HCT116 (cell line): ENCODE results near the gene GARIN3. TPM values are rescaled to one million over a fixed set of nuclear protein-coding genes. Genes with fewer than 3 reads are reported as not detected.

ENCODE experiments used
- ATAC-seq: fragments of 200-7000 bp; cut with Tn5 transposase; 2 replicates; pipeline ENCODE4 v1.9.1; 2020; ENCODE audit warnings: mild to moderate bottlenecking, moderate library complexity
- BruUV-seq: library from RNA; stranded (reverse); fragments of 400-500 nt; replicated peaks from 2 replicates; lab custom pipeline; 2021; lab: Mats Ljungman, UMichigan
- CTCF ChIA-PET: fragments of 300-600 bp; sonication (Branson Sonifier 250); formaldehyde crosslinking; loops from one replicate; lab custom pipeline; 2021; ENCODE audit warnings: antibody characterized with exemption; lab: Charles Lee
- POLR2A ChIA-PET: fragments of 300-600, 350-600 bp; sonication (Branson Sonifier 250); formaldehyde crosslinking; loops from one replicate; lab custom pipeline; 2021; ENCODE audit warnings: antibody characterized with exemption; lab: Charles Lee
- RAD21 ChIA-PET, 2 experiments: fragments of 300-600 bp; sonication (Branson Sonifier 250); formaldehyde crosslinking; loops; one replicate each; lab custom pipeline; 2023; ENCODE audit warnings: low total read pairs in 2 of 2; ENCODE audit not compliant: uncharacterized antibody in 2 of 2, unreplicated experiment in 2 of 2, low non-redundant PET in 1 of 2; lab: Charles Lee
- DNase-seq: peaks from one replicate; pipeline ENCODE4 v3.0.0-alpha.2; 2010; ENCODE audit warnings: low read depth, low spot score
- H2AFZ ChIP-seq: fragments of 200-600 bp; shearing (Covaris generic), sonication (generic); 2 replicates; pipeline ENCODE4 v1.6.1; 2017; ENCODE audit warnings: low read depth, mixed run types, mixed read lengths, antibody characterized with exemption, low read length; ENCODE audit not compliant: poor library complexity, severe bottlenecking
- H3K27ac ChIP-seq: 2 replicates; pipeline ENCODE4 v1.5.1; 2012; ENCODE audit warnings: low read depth, low read length
- H3K27me3 ChIP-seq: fragments of 200-600 bp; sonication (generic); 2 replicates; pipeline ENCODE4 v1.6.1; 2016; ENCODE audit warnings: mixed run types, low read length, mixed read lengths; ENCODE audit not compliant: insufficient read depth
- H3K36me3 ChIP-seq, 2 experiments: fragments of 200-500 bp in 1 of 2; fragments of 200-600 bp in 1 of 2; sonication (Bioruptor generic) in 1 of 2; sonication (generic) in 1 of 2; 2 replicates each; pipeline versions ENCODE4 v1.5.1 to v1.6.1; 2014 to 2016; ENCODE audit warnings: low read length in 2 of 2, inconsistent platforms in 1 of 2, mixed read lengths in 1 of 2, mixed run types in 1 of 2; ENCODE audit not compliant: insufficient read depth in 2 of 2, control insufficient read depth in 1 of 2
- H3K4me1 ChIP-seq, 2 experiments: fragments of 200-600 bp in 1 of 2; sonication (generic) in 1 of 2; 2 replicates each; pipeline versions ENCODE4 v1.5.1 to v1.6.1; 2012 to 2017; ENCODE audit warnings: low read length in 2 of 2, inconsistent platforms in 1 of 2, mild to moderate bottlenecking in 1 of 2, mixed read lengths in 1 of 2, mixed run types in 1 of 2, moderate library complexity in 1 of 2; ENCODE audit not compliant: insufficient read depth in 2 of 2, control insufficient read depth in 1 of 2
- H3K4me2 ChIP-seq: fragments of 200-600 bp; sonication (generic); 2 replicates; pipeline ENCODE4 v1.6.1; 2017; ENCODE audit warnings: mixed run types, low read length, mixed read lengths
- H3K4me3 ChIP-seq, 2 experiments: fragments of 200-600 bp in 1 of 2; sonication (generic) in 1 of 2; replicated peaks in 1 of 2; 2 replicates each; pipeline ENCODE4 v1.5.1; 2011 to 2016; ENCODE audit warnings: low read length in 2 of 2, control low read depth in 1 of 2, low read depth in 1 of 2, mild to moderate bottlenecking in 1 of 2, mixed read lengths in 1 of 2, mixed run types in 1 of 2
- H3K79me2 ChIP-seq: fragments of 200-600 bp; sonication (generic); 2 replicates; pipeline ENCODE4 v1.6.1; 2017; ENCODE audit warnings: mild to moderate bottlenecking, mixed run types, low read length, moderate library complexity, mixed read lengths; ENCODE audit not compliant: insufficient read depth
- H3K9ac ChIP-seq: fragments of 200-600 bp; sonication (generic); 2 replicates; pipeline ENCODE4 v1.6.1; 2016; ENCODE audit warnings: low read length, mixed read lengths
- H3K9me2 ChIP-seq: fragments of 200-600 bp; sonication (generic), shearing (Covaris generic); 2 replicates; pipeline ENCODE4 v1.6.1; 2017; ENCODE audit warnings: mixed run types, mild to moderate bottlenecking, moderate library complexity; ENCODE audit not compliant: insufficient read depth
- H3K9me3 ChIP-seq, 2 experiments: fragments of 200-500 bp in 1 of 2; fragments of 200-600 bp in 1 of 2; sonication (Bioruptor generic) in 1 of 2; sonication (generic) in 1 of 2; 2 replicates each; pipeline ENCODE4 v1.6.1; 2014 to 2017; ENCODE audit warnings: low read length in 2 of 2, mixed read lengths in 2 of 2, inconsistent platforms in 1 of 2, low read depth in 1 of 2, mild to moderate bottlenecking in 1 of 2, mixed run types in 1 of 2, moderate library complexity in 1 of 2; ENCODE audit not compliant: control insufficient read depth in 1 of 2, insufficient read depth in 1 of 2
- H4K20me1 ChIP-seq: fragments of 200-600 bp; sonication (generic), shearing (Covaris generic); 2 replicates; pipeline ENCODE4 v1.6.1; 2017; ENCODE audit warnings: mixed run types, mild to moderate bottlenecking, moderate library complexity; ENCODE audit not compliant: insufficient read depth
- ATF3 ChIP-seq: IDR thresholded peaks from 2 replicates; pipeline ENCODE4 v1.6.1; 2012
- EGR1 ChIP-seq: IDR thresholded peaks from 2 replicates; pipeline ENCODE4 v1.6.1; 2012; ENCODE audit warnings: low read depth
- ELF1 ChIP-seq: IDR thresholded peaks from 2 replicates; pipeline ENCODE4 v1.6.1; 2012; ENCODE audit warnings: low read depth, borderline replicate concordance
- EZH2 ChIP-seq: fragments of 200-600 bp; sonication (generic); IDR thresholded peaks from 2 replicates; pipeline ENCODE4 v1.6.1; 2017; ENCODE audit warnings: antibody characterized with exemption, mixed run types
- EZH2phosphoT487 ChIP-seq: fragments of 200-600 bp; IDR thresholded peaks from 2 replicates; pipeline ENCODE4 v1.6.1; 2018; ENCODE audit warnings: antibody characterized with exemption, borderline replicate concordance
- FOSL1 ChIP-seq: IDR thresholded peaks from 2 replicates; pipeline ENCODE4 v1.6.1; 2012; ENCODE audit warnings: low read depth
- JUND ChIP-seq: IDR thresholded peaks from 2 replicates; pipeline ENCODE4 v1.6.1; 2012
- POLR2A ChIP-seq: IDR thresholded peaks from 2 replicates; pipeline ENCODE4 v1.7.0; 2011; ENCODE audit warnings: borderline replicate concordance; ENCODE audit not compliant: insufficient read depth, insufficient read length; ENCODE audit errors: extremely low read depth
- POLR2AphosphoS5 ChIP-seq: IDR thresholded peaks from 2 replicates; pipeline ENCODE4 v1.6.1; 2011; ENCODE audit warnings: mild to moderate bottlenecking, low read depth, low read length, moderate library complexity
- SIN3A ChIP-seq: IDR thresholded peaks from 2 replicates; pipeline ENCODE4 v1.6.1; 2012; ENCODE audit warnings: low read depth
- SP1 ChIP-seq: IDR thresholded peaks from 2 replicates; pipeline ENCODE4 v1.6.1; 2012; ENCODE audit warnings: low read depth
- SRF ChIP-seq: IDR thresholded peaks from 2 replicates; pipeline ENCODE4 v1.6.1; 2012; ENCODE audit warnings: low read depth
- TCF7L2 ChIP-seq: IDR thresholded peaks from 2 replicates; pipeline ENCODE4 v1.7.0; 2011; ENCODE audit warnings: borderline replicate concordance, inconsistent platforms; ENCODE audit not compliant: insufficient read depth, insufficient read length; ENCODE audit errors: extremely low read depth
- YY1 ChIP-seq: IDR thresholded peaks from 2 replicates; pipeline ENCODE4 v1.6.1; 2011; ENCODE audit warnings: low read length, low read depth, moderate library complexity, mild to moderate bottlenecking; ENCODE audit not compliant: insufficient replicate concordance; ENCODE audit errors: extremely low read depth
- ZBTB33 ChIP-seq: IDR thresholded peaks from 2 replicates; pipeline ENCODE4 v1.6.1; 2011; ENCODE audit warnings: mild to moderate bottlenecking, low read length, moderate library complexity; ENCODE audit not compliant: insufficient replicate concordance; ENCODE audit errors: extremely low read depth
- ZNF274 ChIP-seq: fragments of 200-500 bp; sonication (Bioruptor generic); IDR thresholded peaks from 2 replicates; pipeline ENCODE4 v1.6.1; 2014; ENCODE audit warnings: mild to moderate bottlenecking, low read depth, low read length, inconsistent platforms
- intact Hi-C: fragments of 100-400 bp; cut with micrococcal nuclease; formaldehyde crosslinking; loops from 2 replicates; pipeline ENCODE4 v1.10.0; 2022
- total RNA-seq: library from RNA; stranded (reverse); gene quantifications from one replicate; pipeline ENCODE4 v1.2.1, GENCODE V29; 2021; ENCODE audit not compliant: unreplicated experiment

Gene GARIN3
- total RNA-seq, 1 experiment from 2014 or later, result not detected

- no peak for TF ChIP-seq POLR2A
- TF ChIP-seq SRF, result no peak
- TF ChIP-seq EZH2, result no peak
- no peak for TF ChIP-seq POLR2AphosphoS5
- no peak for TF ChIP-seq EZH2phosphoT487
- no peak for TF ChIP-seq JUND
- no peak for TF ChIP-seq SP1
Observed at GRCh38 chr5:157178966-157179365, 12.9 kb upstream of the GARIN3 start (continued).

GRCh38 chr5:157177953-157178352, 11.9 kb upstream of the GARIN3 start:
- H3K9me3 ChIP-seq, result no peaks in the 10 kb centered on the region
- intact Hi-C loops, result no loop called here
- H3K36me3 ChIP-seq, result no peaks in the 10 kb centered on the region
- CTCF ChIA-PET, result no interaction called here
- peaks cover 45% of the 10 kb centered on the region for H3K27me3 ChIP-seq
- H4K20me1 ChIP-seq, result no peaks in the 10 kb centered on the region
- RAD21 ChIA-PET, result no interaction called here
- H3K9ac ChIP-seq, result no peak overlapping the region
- no peaks in the 10 kb centered on the region for H3K79me2 ChIP-seq
- no peak overlapping the region for H3K4me3 ChIP-seq
- ATAC-seq (no peak), DNase-seq (no peak)
- no peaks in the 10 kb centered on the region for H3K4me1 ChIP-seq
- H3K9me2 ChIP-seq, result no peaks in the 10 kb centered on the region
- no peak overlapping the region for H3K4me2 ChIP-seq
- no peak overlapping the region for H3K27ac ChIP-seq
- H2AFZ ChIP-seq, result no peak overlapping the region
- no TSS peak for BruUV-seq
- TF ChIP-seq EGR1 (no peak), ELF1 (no peak), EZH2phosphoT487 (no peak), SIN3A (no peak), POLR2A (no peak), YY1 (no peak), SP1 (no peak), EZH2 (no peak), ZNF274 (no peak), FOSL1 (no peak), ATF3 (no peak), JUND (no peak), POLR2AphosphoS5 (no peak), TCF7L2 (no peak), ZBTB33 (no peak), SRF (no peak)
- POLR2A ChIA-PET, result no interaction called here
